Putamen (tissue), 1 donor: ENCODE data around the gene CPN2.

Experiments
- DNase-seq: peaks from one replicate; pipeline ENCODE4 v3.0.0-alpha.2; 2016; ENCODE audit warnings: low spot score

The CPN2 gene

GRCh38 chr3:194312743-194313281 is 38.3 kb downstream of the CPN2 start:
- DNase-seq: no peak

DNA sequence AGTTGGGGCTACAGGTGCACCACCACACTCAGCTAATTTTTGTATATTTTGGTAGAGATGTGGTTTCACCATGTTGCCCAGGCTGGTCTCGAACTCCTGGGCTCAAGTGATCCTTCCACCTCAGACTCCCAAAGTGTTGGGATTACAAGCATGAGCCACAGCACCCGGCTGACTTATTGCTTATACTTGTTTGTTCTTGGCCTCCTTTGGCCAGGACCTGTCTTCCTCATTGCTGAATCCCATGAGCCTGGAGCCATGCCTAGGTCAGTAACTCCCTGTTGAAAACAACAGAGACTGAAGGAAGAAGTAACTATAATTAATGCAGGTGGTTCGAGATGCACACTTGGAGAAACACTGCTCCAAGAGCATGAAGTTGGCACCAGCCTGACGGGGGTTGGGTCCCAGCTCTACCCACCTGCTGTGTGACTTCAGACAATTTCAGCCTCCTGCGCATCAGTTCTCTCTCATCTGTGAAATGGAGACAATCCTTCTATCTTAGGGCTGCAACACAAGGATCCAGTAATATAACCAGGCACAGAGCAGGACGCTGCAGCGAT is 38.9 kb downstream of the CPN2 start:
- DNase-seq: no peak

DNA sequence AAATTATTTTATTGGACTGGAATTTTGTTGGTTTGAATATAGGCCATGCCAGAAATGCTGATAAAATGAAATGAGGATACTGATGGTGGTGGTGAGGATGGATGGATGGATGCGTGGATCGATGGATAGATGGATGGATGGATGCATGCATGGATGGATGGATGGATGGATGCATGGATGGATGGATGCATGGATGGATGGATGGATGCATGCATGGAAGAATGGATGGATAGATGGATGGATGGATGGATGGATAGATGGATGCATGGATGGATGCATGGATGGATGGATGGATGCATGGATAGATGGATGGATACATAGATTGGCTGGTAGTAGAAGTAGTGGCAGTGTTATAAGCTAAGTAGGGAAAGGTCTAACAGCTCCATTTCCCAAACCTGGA is 40.1 kb downstream of the CPN2 start:
- no peak for DNase-seq

DNA sequence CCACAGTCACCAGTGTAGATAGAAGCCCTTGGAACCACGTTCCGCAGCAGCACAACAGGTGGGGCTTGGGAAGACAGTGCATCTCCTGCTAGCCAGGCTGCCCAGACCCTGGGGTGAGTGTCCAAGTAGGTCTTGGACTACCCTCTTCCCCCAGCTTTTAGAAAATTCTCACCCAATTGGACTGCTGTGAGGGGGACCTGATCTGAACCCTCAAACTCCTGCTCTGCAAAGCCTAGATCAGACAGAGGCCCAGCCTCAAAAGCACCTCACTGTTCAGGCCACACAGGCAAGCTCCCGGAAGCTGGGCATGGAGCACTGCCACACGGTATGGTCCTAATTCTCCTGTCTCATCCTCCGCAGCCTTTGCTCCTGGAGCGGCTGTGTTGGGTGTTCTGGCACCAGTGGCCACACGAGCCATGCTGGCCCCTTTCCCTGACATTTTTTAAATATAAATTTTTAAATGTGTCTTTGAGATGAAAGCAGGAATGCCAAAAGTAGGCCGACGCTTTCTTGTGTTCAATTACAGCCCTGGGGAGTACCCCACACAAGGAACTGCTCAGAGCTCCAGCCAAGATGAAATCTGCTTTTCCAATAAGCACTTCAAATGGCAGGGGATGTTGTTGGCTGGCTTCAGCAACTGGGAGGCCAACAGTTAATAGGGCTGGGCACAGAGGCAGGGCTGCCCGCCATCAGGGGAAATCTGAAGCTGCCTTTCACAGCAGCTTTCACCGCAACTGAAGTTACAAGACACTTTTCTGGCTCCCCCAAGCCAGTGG is 40.9 kb downstream of the CPN2 start:
- DNase-seq: no peak

DNA sequence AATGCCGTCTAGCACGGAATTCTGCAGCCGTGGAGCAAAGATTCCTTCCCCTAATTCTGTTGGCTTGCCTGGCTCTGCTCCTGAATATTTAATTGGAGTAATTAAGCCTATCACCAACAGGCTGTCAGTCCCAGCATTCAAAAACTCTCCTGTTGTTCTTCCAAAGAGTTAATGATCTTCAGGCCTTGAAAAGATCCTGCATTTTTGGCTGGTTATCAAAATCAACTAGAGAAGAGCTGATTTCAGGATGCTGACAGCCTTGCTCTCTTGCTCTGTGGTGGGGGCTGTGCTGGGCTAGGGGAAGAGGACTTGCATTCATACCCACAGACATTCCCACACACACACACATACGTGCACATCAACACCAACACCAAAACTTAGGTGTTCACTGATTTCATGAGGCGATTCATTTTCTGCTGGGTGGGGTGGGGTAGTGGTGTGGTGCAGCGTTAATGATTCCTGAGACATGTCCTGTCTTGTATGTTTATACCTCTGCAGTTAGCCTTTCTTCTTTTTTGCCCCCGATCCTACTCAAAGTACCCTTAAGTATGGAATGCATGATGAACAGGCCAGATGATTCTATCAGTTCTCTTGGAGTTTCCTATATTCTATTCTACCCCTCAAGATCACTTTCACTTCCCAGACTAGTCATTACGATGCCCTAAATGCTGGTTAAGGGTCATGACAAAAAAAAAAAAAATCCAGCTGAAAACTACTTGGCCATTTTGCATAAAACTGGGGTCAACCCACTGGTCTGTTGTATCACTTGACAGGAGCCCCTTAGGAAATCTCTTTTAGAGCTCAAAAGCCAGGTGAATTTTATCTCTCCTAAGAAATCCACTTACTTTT is 42.3 kb downstream of the CPN2 start:
- no peak for DNase-seq

DNA sequence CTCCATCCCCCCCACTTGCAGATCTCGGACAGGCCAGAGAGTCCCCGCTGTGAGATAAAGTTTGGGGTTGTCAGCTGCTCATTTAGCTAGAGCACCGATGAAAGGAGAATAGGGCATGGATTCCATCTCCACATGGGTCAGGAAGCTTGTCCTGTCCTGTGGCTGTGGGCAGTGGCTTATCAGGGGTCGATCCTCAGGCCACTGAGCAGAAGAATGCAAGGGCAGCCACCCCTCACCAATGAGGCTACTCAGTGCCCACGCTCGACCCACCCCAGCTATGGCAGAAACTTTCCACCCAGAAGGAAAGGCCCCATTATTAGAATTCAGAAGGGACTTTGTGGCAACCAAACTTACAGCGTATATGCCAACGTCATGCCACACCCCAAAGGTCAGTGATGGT is 43.3 kb downstream of the CPN2 start:
- DNase-seq: no peak

GRCh38 chr3:194306771-194307640 is 44.1 kb downstream of the CPN2 start:
- no peak for DNase-seq

DNA sequence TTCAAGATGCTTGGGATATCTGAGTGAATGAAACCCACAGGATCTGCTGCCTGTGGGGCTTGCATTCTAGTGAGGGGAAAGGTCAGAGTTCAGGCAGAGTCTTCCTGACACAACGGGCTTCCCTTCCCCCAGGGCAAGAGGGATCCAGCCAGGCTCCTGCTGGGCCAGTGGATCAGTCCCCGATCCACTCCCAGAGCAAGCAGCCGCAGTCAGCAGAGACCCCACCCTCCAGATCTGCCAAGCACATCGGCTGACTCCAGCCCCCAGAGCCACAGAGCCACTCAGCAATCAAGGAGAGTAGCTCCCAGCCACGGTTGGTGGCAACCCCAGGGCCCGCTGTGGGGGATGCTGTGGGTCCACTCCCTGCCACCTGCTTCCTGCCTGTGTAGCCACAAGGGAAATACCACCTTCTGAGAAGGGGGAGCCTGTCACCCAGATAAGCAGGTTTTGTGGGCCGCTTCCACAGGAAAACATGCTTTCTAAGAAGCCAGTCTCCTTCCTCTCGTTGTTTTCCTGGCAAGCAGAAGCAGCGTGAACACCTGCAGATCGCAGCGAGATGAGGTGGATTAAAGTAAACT is 44.9 kb downstream of the CPN2 start:
- no peak for DNase-seq

DNA sequence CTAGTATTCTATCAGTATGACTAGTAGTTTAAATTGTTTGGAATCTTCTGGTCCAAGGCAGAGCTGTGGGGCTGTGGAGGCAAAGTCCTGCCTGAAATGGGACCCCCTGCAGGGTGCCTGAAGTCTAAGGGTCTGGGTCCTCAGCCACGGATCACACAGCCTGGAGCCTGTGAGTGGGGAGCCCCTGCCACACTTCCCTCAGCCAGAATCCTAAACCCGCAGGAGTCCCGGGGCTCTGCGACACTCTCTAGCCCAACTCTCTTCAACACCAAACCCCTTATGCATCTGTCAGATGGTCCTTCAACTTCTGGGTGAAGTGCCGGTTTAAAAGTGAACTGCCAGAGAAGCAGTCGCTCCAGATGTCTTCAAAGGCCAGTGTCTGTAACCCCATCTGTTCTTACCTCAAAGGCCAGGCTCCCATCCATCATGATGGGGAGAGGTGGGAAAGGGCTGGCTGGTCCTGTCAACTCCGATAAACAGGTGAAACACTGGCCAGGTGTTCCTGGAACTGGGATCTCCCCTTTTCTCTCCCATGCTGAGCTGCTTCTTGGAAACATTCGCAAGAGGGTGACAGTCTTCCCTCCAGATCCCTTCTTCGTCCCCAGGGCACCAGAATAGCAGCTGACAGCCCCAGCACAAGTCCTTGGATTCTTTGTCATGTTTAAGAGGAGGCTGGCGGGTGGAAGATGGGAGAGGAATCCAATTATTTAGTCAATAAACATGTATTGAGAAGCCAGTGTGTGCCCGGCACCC is 45.6 kb downstream of the CPN2 start:
- DNase-seq: no peak

GRCh38 chr3:194304186-194304917 is 46.8 kb downstream of the CPN2 start:
- DNase-seq: no peak

DNA sequence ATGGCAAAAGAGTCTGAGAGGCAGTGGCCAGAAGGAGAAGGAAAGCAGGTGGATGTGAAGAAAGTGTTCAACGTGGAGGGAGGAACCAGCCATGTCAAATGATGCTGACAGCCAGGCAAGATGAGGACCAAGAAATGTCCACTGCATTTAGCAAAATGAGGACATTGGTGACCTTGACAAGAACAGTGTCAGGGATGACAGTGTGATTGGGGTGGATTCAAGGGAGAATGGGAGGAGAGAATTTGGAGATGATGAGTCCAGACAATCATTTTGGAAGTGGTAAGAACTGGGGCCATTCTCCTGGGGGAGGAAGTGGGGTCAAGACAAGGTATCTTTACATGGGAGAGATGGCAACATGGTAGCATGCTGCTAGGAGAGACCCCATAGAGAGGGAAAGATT is 47.4 kb downstream of the CPN2 start:
- no peak for DNase-seq

DNA sequence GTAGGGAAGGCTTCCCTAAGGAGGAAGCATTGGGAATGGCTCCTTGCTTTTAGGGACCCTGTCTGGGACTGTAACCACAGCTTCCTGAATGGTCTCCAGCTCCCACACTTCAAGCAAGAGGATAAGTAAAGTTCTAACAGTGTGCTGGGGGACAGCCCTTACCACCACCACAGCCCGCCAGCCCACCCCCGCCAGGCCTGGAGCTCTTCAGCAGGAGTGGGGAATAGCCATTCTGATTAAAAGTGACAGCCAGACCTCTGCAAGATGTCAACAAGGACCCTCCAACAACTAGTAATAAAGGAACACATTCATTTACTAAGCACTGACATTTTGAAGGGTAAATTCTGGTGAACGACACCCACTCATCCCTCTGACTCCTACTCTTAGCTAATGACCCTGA is 49.4 kb downstream of the CPN2 start:
- no peak for DNase-seq

DNA sequence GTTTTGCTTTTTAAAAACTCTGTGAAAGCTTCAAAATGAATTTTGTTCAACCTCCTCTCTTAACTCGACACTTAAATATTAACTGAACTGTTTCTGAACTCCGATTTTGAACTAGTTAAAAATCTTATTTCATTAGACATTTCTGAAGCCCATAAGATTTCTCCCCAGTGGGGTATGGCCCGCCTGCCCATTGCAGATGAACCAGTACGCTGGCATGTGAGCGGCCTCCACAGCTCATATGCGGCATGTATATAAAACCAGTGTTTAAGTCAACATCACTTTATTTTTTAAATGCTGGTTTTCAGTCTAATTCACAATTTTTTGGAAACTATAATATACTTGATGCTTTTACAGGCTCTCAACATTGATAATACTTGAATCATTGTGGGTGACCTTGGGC is 50.2 kb downstream of the CPN2 start:
- no peak for DNase-seq

DNA sequence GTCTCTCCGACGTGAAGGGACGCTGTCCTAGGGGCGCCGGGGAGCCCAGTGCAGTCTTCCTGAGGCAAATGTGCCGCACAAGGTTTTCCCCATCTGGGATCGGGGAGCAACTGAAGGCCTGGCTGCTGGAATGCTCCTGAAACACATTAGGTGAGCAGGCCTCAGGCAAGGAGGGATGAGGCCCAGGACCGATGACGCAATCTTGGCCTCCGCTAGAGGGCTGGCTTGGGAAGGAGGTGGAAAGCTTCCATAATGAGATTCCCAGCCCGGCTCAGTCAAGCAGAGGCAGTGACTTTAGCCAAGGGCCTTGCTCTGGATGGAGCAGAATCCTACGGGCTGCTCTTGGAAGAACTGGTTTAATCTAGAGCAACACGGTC is 50.8 kb downstream of the CPN2 start:
- DNase-seq: no peak

- DNase-seq: no peak
Observed at GRCh38 chr3:194298331-194299227, 52.5 kb downstream of the CPN2 start.

DNA sequence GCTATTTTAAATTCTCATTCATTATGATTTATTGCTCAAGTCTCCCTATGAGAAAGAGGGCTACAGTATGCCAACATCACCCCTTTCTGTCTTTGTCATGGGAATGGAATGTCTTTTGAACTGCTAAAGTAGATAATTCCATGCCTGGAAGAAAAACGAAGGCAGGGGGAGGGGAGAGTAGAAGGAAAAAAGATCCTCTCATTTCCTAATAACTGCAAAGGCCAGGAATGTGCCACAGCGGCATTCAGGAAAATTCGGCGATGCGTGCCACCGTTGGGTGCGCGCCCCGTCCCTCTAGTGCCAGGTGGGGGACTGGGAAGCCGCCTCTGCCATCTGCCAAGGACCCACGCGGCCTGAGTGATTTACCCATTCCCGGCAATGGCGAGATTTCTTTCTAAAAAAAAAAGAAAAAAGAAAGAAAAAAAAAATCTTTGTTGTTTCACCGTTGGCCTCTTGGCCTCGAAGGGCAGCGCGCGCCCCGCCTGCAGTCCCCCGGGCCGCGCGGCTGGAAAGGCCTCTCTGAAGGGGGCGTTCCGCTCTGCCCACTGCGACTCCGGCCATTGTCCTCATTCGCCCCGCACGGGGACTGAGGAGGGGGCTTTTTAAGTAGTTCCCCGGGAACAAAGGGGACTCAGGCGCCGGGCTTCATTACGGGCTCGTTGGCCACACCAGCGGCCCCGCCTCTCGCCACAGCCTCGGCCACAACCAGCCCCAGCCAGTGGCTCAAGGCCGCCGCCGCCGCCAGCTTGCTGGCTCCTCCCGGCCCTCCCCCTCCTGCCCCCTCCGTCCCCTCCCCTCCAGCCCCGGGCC is 54.5 kb downstream of the CPN2 start:
- DNase-seq: no peak

GRCh38 chr3:194294895-194295214 is 56.3 kb downstream of the CPN2 start:
- no peak for DNase-seq

DNA sequence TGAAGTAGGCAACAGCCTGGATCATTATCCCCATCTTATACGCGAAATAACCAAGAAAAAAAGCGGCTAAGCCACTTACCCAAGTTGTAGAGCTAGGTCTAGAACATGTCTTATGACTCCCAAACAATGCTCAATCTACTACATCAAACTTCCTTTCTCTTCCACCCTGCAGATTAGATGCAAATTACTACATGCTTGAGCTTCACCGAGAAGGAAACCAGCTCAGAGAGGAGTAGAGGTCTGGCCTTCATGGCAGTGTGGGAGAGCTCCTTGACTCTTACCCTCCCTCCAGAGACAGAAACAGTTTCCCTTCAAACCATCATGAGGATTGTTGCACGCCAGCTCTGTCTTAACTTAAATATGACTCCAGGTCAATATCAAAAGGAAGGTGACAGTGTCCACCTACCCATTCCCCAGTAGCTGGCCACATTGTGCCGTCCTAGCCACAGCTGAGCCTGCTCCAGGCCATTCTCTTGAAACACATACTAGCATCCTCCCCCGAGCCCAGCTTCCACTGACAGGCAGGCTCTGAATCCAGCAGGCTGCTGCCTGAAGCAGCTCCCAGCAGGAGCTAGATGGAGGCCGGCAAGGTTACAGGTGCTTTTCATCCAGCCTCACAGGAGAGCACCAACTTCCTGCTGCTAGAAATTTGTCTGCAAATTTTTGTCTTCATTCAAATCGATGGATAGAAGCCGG is 56.8 kb downstream of the CPN2 start:
- no peak for DNase-seq
